ENCODE data around the gene SLX4IP. TPM values are rescaled to one million over a fixed set of nuclear protein-coding genes. Genes with fewer than 3 reads are reported as not detected.

SLX4IP gene
- total RNA-seq, 1 donor from 2014 or later, result 6.8 TPM

DNA sequence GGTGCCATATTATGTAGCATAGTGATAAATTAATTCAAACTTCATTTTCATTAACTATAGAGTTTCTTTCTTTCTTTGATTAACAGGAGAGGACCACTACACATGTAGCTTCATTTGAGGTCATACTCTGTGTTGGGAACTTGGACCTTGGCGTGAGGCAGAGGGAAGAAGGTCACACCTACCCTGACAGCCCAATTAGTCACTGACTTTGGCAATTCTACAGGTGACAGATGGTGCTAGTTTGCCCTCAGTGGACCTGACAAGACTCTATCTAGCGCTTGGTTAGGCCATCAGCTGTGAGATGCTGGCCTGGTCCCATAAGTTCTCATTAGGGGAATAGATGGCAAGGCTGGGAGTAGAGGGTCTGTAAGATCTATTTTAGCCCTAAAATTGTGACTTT lies 14.2 kb downstream of the SLX4IP start:
- Mint-ChIP-seq H3K9me3 (ENCODE audit: unreplicated experiment) (no peaks in the 10 kb centered on the region), H3K4me1 (ENCODE audit: unreplicated experiment) (peaks cover 16% of the 10 kb centered on the region), H3K27me3 (ENCODE audit: unreplicated experiment) (peaks cover 2% of the 10 kb centered on the region), H3K36me3 (ENCODE audit: low read depth, unreplicated experiment) (no peaks in the 10 kb centered on the region), H3K4me3 (ENCODE audit: unreplicated experiment) (no peak overlapping the region), H3K27ac (ENCODE audit: unreplicated experiment) (no peak overlapping the region)
- no peak for DNase-seq (ENCODE audit: low spot score)
- TF ChIP-seq, protein P1, sequence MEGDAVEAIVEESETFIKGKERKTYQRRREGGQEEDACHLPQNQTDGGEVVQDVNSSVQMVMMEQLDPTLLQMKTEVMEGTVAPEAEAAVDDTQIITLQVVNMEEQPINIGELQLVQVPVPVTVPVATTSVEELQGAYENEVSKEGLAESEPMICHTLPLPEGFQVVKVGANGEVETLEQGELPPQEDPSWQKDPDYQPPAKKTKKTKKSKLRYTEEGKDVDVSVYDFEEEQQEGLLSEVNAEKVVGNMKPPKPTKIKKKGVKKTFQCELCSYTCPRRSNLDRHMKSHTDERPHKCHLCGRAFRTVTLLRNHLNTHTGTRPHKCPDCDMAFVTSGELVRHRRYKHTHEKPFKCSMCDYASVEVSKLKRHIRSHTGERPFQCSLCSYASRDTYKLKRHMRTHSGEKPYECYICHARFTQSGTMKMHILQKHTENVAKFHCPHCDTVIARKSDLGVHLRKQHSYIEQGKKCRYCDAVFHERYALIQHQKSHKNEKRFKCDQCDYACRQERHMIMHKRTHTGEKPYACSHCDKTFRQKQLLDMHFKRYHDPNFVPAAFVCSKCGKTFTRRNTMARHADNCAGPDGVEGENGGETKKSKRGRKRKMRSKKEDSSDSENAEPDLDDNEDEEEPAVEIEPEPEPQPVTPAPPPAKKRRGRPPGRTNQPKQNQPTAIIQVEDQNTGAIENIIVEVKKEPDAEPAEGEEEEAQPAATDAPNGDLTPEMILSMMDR (IDR thresholded peaks at IDR 0.05; ENCODE audit: unreplicated experiment), result no peak

DNA sequence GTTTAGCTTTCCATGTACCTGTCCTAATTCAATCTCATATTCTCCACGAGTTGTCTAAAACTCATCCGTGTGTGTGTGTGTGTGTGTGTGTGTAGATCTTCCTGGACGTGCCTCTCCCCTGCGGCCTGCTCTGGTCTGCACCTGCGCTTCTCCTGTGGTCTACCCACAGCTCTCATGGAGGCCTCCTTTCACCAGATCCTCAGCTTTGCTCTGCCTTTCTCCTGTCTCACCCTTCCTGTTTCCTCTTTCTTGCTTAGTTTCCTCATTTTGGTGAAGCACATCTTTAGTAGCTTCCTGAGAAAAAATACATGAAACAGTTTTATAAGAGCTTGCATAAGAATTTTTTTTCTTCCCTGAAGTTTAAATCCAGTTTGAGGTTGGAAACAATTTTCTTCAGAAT lies 18.1 kb downstream of the SLX4IP start:
- Mint-ChIP-seq H3K27me3 (ENCODE audit: unreplicated experiment) (peaks cover 2% of the 10 kb centered on the region), H3K36me3 (ENCODE audit: low read depth, unreplicated experiment) (no peaks in the 10 kb centered on the region), H3K4me1 (ENCODE audit: unreplicated experiment) (peaks cover 17% of the 10 kb centered on the region), H3K9me3 (ENCODE audit: unreplicated experiment) (no peaks in the 10 kb centered on the region), H3K27ac (ENCODE audit: unreplicated experiment) (peak overlapping the region; percentile 89), H3K4me3 (ENCODE audit: unreplicated experiment) (no peak overlapping the region)
- TF ChIP-seq, protein P1 (IDR thresholded peaks at IDR 0.05; ENCODE audit: unreplicated experiment), result no peak
- peak; percentile 30 for DNase-seq (ENCODE audit: low spot score)

DNA sequence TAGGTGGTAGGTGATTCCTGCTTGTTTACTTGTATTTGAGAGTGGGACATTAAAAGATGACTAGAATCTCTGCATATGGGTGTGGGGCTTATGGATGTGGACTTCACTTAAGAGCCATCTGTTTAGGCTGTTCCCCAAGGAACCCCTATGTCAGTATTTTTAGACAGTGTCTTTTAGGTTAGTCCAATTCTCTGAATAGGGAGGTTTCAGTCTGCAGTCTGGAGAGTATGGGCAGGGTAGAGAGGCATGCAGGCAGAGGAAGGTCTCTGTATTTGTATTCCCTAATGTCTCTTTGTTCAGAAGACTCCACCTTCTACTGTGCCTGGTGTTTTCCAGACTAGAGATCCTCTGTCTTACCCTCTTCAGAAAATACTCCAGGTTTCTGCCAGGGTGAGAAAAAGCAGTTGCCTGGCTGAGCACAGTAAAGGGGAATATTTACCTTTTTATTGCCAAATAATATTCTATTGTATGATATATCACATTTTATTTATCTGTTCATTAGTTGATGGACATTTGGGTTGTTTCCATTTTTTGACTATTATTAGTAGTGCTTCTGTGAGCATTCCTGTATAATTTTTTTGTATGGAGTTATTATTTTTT lies 19.1 kb downstream of the SLX4IP start:
- H3K27ac Mint-ChIP-seq (ENCODE audit: unreplicated experiment), result peak overlapping the region; percentile 89
- H3K9me3 Mint-ChIP-seq (ENCODE audit: unreplicated experiment), result no peaks in the 10 kb centered on the region
- H3K4me1 Mint-ChIP-seq (ENCODE audit: unreplicated experiment), result peaks cover 17% of the 10 kb centered on the region
- no peaks in the 10 kb centered on the region for H3K36me3 Mint-ChIP-seq (ENCODE audit: low read depth, unreplicated experiment)
- TF ChIP-seq, protein P1 (IDR thresholded peaks at IDR 0.05; ENCODE audit: unreplicated experiment), result no peak
- no peak overlapping the region for H3K4me3 Mint-ChIP-seq (ENCODE audit: unreplicated experiment)
- peaks cover 2% of the 10 kb centered on the region for H3K27me3 Mint-ChIP-seq (ENCODE audit: unreplicated experiment)
- DNase-seq (ENCODE audit: low spot score), result no peak

DNA sequence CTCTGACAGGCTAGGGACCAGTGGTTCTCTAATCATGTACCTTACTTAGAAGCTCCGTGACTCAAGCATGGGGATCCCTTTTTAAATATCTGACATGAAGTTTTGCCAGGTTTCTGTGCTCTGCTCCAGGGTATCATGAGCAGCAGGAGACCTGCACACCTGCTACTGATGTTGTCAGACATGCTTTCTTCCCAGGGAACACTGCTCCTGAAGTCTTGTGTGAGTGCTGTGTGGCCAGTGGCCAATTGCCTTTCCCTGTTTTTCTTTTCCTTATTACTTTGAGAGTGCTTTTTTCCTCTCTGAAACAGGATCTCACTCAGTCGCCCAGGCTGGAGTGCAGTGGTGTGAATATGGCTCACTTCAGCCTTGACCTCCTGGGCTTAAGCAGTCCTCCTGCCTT lies 26.4 kb downstream of the SLX4IP start:
- peaks cover 11% of the 10 kb centered on the region for H3K36me3 Mint-ChIP-seq (ENCODE audit: low read depth, unreplicated experiment)
- H3K27ac Mint-ChIP-seq (ENCODE audit: unreplicated experiment), result no peak overlapping the region
- TF ChIP-seq, protein P1 (IDR thresholded peaks at IDR 0.05; ENCODE audit: unreplicated experiment), result no peak
- H3K4me1 Mint-ChIP-seq (ENCODE audit: unreplicated experiment), result peaks cover 16% of the 10 kb centered on the region
- no peak overlapping the region for H3K4me3 Mint-ChIP-seq (ENCODE audit: unreplicated experiment)
- no peaks in the 10 kb centered on the region for H3K9me3 Mint-ChIP-seq (ENCODE audit: unreplicated experiment)
- H3K27me3 Mint-ChIP-seq (ENCODE audit: unreplicated experiment), result peaks cover 2% of the 10 kb centered on the region
- DNase-seq (ENCODE audit: low spot score), result no peak

DNA sequence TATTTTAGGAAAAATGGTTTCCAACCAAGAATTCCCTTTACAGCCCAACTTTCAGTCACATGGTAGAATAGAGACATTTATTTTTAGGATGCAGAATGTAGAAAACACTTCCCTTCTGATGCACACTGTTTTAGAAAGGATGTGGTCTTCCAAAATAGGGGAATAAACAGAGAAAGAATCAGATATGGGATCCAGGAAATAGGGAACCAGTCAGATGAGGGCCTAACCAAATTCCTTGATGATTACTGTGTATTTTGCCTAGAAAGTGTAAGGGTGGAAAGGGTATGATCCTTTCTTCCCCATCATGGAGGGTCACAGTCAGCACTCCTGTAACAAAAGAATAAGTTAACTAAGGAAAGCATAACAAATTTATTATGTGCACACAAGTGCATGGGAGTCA lies 27.4 kb downstream of the SLX4IP start:
- Mint-ChIP-seq H3K4me3 (ENCODE audit: unreplicated experiment) (peak overlapping the region; percentile 8), H3K36me3 (ENCODE audit: low read depth, unreplicated experiment) (peaks cover 11% of the 10 kb centered on the region), H3K4me1 (ENCODE audit: unreplicated experiment) (peaks cover 22% of the 10 kb centered on the region), H3K27ac (ENCODE audit: unreplicated experiment) (no peak overlapping the region), H3K27me3 (ENCODE audit: unreplicated experiment) (peaks cover 2% of the 10 kb centered on the region), H3K9me3 (ENCODE audit: unreplicated experiment) (no peaks in the 10 kb centered on the region)
- no peak for DNase-seq (ENCODE audit: low spot score)
- TF ChIP-seq, protein P1 (IDR thresholded peaks at IDR 0.05; ENCODE audit: unreplicated experiment), result no peak

All from endothelial cell (in vitro differentiated cells).